ENCODE measurements around the gene SIX4. TPM values are rescaled to one million over a fixed set of nuclear protein-coding genes. Genes with fewer than 3 reads are reported as not detected.
A peak's percentile ranks its signal among the peaks of the same experiment; 100 is the strongest.

Gene SIX4
- total RNA-seq, 1 experiment from 2014 or later = 13.9 TPM

DNA sequence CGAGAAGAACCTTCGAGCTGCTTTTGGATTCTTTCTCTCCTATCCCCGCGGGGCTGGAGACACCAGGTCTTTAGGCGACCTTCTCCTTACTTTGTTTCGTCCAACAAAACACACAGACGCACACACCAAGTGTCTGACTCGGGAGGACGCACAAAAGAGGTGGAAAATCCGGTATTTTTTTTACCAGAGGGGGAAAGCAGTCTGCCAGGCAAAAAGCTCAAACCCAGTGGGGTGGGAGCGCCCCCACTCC lies 2.1 kb downstream of the SIX4 start:
- DNase-seq (ENCODE audit: low read depth) = no peak

GRCh38 chr14:60721326-60722106 lies 2.6 kb downstream of the SIX4 start:
- DNase-seq (ENCODE audit: low read depth) = peak; percentile 86

DNA sequence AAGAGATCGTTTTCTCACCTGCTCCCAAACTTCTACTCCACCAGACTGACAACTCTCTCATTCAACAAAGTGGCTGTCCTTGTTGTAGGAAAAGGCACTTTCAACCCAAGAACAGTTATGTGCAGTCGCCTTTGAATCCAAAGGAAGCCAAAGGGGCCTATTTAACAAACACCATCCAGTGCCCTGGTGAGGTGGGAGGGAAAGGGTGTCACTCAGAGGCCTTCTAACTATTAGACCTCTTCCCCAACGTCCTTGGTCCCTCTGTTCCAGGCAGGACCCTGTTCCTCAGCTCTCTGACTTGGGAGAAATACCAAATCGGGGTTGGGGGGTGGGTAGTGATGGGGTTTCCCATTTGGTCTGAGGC lies 3.2 kb downstream of the SIX4 start:
- DNase-seq (ENCODE audit: low read depth) = peak; percentile 5

DNA sequence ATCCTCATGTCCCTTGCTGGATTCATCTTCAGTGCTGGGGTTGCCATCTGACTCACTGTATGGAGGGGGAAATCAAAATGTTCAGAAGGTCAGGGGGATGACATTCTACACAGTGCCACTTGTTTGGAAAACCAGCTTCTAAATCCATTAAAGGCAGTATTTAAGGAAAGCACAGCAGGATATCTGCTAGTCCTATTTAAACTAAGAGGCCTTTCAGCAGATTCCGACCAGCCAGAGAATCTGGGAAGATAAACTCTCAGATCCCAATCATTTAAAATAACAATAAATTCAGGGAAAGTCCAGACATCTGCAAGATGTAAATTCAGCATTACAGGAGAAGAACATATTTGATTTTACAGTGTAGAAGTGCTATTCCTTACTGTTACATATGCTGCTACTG lies 3.8 kb downstream of the SIX4 start:
- DNase-seq (ENCODE audit: low read depth) = no peak

- DNase-seq (ENCODE audit: low read depth) = no peak
These were observed 10.6 kb downstream of the SIX4 start for GRCh38 chr14:60713513-60713912.

DNA sequence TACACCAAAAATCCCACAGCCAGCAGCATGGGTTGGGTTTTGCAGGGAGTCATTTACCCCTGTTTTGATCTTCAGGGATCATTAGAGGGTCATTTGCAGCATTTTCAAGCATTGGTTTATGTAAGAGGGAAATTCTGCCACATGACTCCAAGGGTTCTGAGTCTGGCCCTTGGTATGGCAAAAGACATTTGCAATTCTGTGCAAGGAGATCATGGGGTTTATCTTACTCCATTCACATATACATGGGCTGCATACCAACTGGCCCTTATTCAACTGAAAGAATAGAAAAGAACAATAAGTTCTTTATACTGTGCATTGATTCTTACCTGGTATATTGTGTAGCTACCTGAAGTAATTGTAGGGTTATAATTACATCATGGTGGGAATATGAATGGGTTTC lies 13.7 kb downstream of the SIX4 start:
- no peak for DNase-seq (ENCODE audit: low read depth)

DNA sequence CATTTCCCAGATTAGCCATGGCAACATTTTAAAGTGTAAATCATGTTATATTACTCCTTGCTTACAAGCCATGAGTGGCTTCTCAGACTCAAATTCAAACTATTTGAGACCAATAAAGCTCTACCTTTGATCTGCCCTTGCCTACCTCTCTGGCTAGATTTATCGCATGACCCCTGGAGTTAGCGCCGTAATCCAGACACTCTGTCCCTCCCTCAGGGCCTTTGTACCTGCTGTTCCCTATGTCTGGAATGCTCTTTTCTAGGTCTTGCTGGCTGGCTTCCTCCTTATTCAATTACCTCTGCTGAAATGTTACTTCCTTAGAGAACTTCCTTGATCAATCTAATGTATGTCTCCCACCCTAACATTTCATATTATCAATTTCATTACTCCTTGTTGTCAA lies 16.3 kb downstream of the SIX4 start:
- no peak for DNase-seq (ENCODE audit: low read depth)

GRCh38 chr14:60705100-60705499 lies 19.1 kb downstream of the SIX4 start:
- DNase-seq (ENCODE audit: low read depth) = no peak

DNA sequence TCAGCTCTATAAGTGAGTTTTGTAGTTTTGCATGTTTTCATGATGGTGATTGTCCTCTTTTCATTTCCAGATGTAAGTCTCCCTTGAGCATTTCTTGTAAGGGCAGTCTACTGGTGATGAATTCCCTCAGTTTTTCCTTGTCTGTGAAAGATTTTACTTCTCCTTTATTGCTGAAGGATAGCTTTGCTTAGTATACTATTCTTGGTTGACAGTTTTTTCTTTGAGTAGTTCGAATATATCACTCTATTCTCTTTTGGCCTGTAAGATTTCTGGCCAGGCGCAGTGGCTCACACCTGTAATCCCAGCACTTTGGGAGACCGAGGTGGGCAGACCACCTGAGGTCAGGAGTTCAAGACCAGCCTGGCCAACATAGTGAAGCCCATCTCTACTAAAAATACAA lies 23.6 kb downstream of the SIX4 start:
- no peak for DNase-seq (ENCODE audit: low read depth)

DNA sequence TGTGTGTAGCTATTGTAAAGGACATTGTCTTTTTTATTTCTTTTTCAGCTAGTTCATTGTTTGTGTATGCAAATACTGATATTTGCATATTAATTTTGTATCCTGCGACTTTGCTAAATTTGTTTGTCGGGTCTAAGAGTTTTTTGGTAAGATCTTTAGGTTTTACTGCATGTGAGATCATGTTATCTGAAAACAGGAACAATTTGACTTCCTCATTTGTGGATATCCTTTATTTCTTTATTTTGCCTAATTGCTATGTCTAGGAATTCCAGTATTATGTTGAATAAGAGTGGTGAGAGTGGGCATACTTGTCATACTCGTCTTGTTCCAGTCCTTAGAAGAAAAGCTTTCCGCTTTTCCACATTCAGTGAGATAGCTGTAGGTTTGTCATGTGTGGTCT lies 28.8 kb downstream of the SIX4 start:
- DNase-seq (ENCODE audit: low read depth) = no peak

DNA sequence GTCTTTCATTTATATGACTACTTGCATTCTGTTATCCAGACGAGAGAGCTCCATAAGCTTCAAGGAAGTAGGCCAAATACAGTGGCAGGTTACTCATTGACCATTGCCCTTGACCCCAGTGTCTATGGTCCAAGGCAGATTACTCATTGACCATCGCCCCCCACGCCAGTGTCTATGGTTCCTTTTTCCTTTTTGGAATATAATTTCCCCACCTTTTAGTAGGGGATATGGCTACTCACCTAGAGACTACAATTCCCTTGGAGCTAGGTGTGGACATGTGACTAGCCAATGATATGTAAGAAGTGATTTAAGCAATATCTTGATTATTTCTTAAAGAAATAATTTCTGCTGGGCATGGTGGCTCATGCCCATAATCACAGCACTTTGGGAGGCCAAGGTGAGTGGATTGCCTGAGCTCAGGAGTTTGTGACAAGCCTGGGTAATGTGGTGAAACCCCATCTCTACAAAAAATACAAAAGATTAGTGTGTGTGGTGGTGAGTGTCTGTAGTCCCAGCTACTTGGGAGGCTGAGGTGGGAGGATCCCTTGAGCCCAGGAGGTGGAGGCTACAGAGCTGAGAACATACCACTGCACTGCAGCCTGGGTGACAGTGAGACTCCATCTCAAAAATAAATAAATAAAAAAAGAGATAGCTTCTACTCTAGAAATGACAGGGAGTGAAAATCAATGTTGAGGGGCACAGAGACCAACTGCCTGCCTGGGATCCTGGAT lies 32.6 kb downstream of the SIX4 start:
- DNase-seq (ENCODE audit: low read depth) = no peak

DNA sequence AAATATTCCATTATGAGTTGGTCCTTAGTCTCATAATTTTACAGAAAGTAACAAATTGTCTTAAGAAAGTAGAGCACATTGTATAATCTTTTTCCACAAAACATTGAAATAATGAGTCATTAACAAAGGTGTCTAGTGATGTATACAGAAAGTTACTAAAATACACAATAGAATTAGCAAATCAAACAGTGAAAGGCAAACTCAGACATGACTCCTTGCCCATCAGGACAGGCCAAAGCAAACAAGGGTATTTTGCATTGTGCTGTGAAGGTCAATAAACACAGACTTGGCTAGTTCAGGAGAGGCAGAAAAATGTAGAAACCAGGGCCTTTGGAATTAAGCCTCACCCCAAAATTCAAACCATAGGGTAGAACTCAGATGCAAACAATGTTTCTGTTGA lies 37.3 kb downstream of the SIX4 start:
- DNase-seq (ENCODE audit: low read depth) = no peak

DNA sequence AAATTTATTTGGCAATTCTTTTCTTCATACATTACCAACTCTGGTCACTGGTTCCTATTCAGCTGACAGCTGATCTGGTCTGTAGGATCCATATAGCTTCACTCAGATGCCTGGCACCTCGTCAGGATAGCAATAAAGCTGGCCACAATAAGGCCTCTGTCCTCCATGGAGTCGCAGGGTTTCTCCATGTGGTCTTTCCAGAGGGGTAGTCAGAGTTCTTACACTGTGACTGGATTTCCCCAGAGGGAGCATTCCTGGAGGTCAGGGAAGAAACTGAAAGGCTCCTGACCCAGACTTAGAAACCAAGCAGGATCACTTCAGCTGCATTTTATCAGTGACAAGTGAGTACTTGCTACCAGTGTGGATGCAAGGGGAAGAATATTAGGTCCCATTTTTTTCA lies 39.9 kb downstream of the SIX4 start:
- no peak for DNase-seq (ENCODE audit: low read depth)

DNA sequence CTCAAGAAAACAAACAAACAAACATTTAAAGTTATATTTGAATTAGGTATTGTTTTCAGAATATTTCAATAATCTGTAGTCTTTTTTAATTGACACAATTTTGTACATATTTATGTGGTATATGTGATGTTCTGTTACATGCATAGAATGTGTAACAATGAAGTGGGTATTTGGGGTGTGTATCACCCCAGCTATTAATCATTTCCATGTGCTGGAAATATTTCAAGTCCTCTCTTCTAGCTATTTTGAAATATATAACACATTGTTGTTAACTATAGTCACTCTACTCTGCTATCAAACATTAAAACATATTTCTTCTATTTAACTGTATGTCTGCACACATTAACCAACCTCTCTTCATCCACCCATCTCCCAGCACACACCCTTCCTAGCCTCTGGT lies 42.9 kb downstream of the SIX4 start:
- DNase-seq (ENCODE audit: low read depth) = no peak

GRCh38 chr14:60680511-60680910 lies 43.6 kb downstream of the SIX4 start:
- DNase-seq (ENCODE audit: low read depth) = no peak

- no peak for DNase-seq (ENCODE audit: low read depth)
These were observed 44.4 kb downstream of the SIX4 start for GRCh38 chr14:60679566-60680258.

DNA sequence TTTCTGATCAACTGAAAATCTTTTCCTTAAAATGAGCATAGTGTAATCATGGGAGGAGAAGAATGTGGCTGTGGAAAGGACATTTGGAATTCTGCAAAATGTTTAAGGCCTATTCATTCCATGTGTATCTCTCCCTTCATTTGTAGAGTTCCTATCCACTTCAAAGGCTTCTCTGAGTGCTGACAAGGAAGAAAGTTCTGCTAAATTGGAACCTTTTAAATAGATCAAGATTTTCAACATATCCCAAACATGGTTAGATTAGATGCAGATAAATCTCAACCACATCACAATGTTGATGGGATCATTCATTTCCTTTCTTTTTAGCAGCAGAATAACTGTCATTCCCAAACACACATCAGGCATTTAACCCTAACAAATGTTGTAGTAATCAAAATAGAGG lies 46.5 kb downstream of the SIX4 start:
- DNase-seq (ENCODE audit: low read depth) = no peak

- DNase-seq (ENCODE audit: low read depth) = no peak
These were observed 53.2 kb downstream of the SIX4 start for GRCh38 chr14:60670989-60671388.

DNA sequence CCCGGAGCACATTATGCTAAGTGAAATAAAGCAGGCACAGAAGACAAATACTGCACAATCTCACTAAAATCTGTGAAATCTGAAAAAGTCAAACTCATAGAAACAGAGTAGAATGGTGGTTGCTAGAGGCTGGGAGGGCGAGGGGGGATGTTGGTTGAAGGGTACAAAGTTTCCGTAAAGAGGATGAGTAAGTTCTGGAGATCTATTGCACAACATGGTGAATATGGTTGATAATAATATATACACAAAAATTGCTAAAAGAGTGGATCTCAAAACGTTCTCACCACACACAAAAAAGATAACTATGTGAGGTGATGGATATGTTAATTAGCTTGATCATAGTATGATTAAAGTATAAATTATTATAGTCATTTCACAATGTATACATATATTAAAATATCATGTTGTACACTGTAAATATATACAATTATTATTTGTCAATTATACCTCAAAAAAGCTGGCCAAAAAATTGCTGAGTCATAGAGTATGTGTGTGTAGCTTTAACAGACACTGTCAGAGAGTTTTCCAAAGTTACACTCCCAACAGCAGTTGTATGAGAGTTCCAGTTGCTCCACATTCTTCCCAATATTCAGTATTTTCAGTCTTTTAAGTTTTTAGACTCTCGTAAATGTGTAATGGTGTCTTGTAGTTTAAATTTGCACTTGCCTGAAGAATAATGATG lies 55.6 kb downstream of the SIX4 start:
- no peak for DNase-seq (ENCODE audit: low read depth)

- DNase-seq (ENCODE audit: low read depth) = no peak
These were observed 59.0 kb downstream of the SIX4 start for GRCh38 chr14:60665177-60665550.

- no peak for DNase-seq (ENCODE audit: low read depth)
These were observed 61.2 kb downstream of the SIX4 start for GRCh38 chr14:60662982-60663381.

DNA sequence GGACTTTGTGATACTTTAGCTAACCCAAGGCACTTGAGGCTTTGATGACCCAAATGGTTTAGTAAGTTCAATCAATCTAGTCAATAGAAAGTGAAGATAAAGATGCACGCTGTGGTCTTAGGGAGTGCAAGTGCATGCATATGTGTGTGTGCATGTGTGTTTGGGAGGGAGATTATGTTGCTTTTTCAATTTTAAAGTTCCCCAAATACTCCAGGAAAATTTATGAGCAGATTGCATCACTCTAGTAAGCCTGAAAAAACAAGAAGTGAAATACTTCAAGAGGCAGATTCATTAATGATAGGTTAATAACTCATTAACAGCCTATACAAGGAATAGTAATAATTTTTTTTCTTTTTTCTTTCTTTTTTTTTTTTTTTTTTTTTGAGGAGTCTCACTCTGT lies 62.4 kb downstream of the SIX4 start:
- DNase-seq (ENCODE audit: low read depth) = no peak

Measured in Daoy (cell line).